Kidney glomerular epithelial cell (primary cell): ENCODE measurements around the gene PIK3C3.
"Not testable (repeated sequence)": the region's sequence is repeated elsewhere in the genome, so short reads cannot be mapped to it uniquely, and the experiment has no call there.

Experiments used
- DNase-seq: peaks from one replicate; lab custom pipeline; 2025; lab: John Stamatoyannopoulos, UW

Gene PIK3C3

DNA sequence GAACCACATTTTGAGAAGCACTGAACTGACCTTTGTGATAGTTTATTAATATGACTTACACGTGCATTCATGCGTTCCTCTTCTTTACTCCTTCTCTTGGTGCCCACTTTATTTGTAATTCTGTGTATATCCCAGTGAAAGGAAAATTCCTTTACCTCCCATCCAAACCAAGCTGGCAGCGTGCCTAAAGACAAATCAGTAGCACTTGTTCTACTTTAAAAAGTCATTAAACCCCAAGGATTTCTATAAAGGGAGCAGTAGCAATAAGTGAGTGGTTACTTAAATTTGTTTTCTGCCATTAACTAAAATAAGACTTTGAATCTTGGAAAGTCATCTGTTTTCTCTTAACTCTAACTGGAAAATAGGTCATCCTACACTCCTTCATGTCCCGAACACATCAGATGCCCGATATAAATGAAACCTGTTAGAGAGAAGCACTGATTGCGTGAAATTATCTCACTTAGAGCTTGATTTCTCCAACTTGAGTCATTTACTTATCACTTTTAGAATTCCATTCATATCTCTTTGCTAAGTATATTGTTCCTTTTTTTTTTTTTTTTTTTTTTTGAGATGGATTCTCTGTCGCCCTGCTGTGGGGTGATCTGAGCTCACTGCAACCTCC, 10.7 kb downstream of the PIK3C3 start:
- DNase-seq, result no peak

DNA sequence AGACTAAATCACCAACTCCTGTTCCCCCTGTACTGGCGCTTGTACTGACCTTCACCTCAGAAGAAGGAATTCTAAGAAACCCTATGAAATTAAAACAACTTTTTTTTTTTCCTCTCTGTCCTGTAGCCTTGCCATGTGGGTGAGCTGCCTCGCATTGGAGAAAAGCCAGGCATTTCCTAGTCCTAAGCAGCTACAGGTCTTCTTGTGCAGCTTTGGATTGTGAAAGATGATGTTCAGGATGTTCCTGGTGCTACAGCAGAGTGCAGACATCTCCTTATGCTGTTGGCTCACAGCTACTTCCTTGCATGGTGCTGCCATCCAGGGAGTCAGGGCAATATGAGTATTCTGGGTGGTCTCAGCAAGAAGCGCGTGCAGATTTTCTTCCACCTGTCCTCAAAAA, 11.9 kb downstream of the PIK3C3 start:
- no peak for DNase-seq

DNA sequence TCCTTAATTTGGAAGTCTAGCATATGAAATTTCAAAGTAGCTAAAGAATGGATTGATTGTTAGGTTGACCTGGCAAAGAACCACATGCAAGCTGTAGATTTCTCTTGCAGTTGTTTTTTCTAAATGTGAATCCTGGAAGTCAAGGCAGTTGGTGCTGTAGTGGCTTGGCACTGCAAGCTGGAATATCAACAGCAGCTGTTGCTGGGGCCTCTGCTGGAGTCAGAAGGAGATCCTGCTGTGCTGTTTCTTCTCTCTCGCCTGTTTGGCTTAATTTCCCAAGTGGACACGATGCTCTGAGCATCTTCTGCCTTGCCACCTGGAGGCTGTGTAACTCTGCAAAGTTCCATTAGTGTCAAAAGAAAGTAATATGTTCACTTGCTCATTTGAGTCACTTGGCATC, 12.6 kb downstream of the PIK3C3 start:
- DNase-seq, result no peak

DNA sequence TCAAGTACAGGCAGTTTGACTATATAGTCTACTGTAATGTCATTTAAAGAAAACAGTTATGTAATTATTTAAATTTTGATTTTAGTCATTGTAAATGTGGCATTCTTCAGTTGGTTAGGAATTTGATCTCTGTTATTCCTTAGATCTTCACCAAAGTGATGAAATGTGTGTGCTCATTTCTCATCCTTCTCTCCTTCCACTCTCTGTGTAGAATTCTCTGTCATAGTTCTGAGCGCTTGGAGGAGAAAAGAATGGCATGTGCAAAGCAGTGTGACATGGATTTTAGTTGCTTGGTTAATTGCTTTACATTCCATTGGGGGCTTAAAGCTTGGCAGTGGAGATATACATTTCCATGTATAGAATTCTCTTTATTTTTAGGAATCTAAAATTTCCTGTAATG, 14.8 kb downstream of the PIK3C3 start:
- DNase-seq, result no peak

DNA sequence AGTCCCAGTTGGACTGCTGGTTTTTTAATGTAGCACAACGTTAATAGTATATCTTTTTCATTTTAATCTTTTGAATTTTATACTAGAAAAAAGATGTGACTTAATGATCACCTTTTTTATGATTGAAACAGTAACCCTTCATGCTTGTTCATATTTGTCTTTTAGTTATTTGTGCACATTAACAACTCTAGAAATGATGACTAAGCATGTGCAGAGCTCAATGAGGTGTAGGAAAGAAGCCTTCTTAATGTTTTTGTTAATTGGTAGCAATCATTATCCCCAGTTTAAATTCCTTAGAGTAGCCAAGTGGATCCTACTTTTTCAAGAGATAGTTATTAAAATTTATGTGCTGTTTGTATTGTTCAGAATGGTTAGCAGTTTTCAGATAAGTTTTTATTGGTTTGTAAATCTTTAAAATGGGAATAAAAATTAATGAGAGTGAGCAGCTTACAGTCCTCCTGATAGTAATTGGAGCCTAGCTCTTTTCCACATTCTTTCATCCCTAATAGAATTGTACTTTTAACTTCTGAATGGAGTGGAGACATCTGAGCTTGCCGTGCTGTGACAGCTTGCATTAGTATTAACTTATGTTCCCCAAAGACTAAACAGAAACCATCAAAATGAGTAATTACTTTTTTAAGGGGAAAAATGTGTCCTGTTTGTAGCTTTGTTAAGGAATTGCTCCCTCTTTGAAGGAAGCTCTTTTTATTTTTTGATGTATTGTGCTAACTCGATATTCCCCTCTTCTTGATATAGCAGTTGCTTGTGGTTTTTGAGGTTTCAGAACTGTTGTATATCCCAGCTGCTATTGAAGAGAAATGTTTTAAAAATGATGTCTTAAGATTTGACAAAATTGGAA, 17.3 kb downstream of the PIK3C3 start:
- peak; percentile 30 for DNase-seq

DNA sequence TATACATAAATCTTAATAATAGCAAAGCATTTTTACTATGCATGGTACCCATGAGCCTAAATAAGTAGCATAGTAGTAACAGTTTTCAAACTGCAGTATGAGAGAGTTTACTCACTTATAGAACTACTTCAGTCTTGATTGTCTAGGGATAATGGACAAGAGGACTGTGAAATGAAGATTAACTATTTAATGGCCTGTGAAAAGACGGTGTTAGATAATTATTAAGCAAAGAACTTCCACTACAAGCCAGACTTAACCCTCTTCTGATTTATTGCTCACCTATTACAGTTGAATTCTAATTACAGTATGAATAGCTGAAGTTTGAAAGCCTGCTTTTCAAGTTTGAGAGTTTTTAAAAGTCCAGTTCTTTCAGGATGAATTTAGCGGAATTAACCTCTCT, 18.9 kb downstream of the PIK3C3 start:
- DNase-seq, result peak; percentile 47

DNA sequence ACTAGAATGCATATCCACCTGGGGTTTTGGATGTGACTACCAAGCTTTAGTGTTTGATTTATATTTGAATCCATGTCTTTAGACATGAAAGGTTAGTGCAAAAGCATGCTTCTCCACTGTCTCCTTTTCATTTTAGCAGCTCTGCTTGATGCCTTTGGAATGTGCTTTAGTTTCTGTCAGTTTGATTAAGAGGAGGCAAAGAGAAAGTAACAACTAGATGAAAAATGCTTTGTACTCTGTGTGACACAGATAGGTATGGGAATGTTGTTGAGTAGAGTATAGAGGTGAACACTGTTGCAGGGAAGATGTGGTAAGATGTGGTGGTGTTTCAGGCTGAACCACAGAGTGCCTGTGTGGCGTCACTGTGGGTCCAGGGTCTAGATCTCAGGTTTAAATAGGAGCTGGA, 19.8 kb downstream of the PIK3C3 start:
- DNase-seq, result no peak

DNA sequence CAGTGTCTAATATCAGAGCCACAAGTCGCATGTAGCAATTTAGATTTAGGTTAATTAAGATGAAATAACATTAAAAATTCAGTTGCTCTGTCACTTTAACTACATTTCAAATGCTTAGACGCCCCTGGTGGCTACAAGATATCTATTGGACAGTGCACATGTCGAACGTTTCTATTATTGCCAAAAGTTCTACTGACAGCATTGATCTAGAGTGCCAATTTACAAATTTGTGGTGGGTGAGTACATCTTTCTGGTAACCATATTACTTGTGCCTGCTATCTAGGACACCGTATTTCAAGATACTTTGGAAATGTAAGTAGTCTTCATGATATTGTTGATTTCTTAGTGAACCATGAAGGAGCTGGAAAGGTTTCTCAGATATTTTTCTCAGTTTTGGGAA, 20.2 kb downstream of the PIK3C3 start:
- no peak for DNase-seq

DNA sequence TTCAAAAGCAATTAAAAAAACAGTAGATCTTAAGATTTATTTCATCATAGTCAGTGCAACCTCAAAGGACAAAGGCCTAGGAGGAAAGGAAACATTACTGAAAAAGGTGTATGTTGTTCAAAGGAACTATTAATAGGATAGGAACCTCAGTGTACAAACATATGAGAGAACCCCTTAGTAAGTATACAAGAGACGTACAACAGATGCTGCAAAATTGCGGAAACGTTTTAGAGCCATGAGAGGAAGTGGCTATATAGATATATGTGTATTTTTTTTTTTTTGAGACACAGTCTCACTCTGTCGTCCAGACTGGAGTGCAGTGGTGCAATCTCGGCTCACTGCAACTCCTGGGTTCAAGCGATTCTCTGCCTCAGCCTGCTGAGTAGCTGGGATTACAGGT, 22.2 kb downstream of the PIK3C3 start:
- no peak for DNase-seq

DNA sequence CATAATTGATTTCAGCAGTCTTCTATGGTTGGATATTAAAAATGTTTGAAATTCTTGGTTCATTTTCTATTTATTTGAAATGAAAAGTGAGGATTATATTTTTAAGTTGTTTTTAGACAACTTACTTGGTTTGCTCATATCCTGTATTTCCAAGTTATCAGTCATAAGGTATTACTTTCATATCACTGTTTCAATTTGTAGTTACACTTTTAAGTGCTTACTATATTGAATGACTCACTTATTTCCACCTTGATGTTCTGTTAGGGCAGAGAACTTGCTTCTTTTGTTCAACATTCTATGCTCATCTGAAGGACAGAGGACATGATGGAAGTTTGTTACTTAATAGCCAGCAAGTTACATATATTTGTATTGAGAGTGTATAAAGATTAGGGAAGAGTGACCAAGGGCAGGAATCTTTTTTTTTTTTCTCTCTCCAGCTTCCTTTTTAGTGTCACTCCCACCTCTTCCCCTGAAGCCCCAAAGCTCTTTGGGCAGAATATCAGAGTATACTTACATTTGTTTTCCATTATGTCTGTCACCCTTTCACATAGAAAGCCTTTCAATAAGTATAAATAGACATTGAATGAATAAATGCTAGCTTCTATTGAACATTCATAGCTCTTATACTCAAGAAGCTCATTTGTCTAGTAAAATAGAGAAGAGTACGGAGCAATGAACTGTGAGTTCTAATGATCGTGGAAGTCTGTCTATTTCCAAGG, 28.1 kb downstream of the PIK3C3 start:
- DNase-seq, result no peak

DNA sequence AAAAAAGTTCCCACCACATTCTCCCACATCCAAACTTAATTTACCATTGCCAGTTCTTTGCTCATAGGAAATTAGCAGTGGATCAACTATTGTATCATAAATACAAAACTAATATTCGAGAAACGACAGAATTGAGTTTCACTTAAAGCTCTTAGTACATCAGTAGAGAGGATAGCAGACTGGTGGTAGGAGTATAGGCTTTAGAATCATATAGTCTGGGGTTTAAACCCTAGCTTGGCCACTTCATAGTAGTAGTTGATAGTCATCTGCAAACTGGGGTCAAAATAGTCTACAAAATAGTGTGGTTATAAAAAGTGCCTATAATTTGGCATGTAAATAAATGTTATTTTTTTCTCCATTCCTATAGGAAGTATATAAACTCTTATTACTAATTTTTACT, 30.9 kb downstream of the PIK3C3 start:
- DNase-seq, result no peak

DNA sequence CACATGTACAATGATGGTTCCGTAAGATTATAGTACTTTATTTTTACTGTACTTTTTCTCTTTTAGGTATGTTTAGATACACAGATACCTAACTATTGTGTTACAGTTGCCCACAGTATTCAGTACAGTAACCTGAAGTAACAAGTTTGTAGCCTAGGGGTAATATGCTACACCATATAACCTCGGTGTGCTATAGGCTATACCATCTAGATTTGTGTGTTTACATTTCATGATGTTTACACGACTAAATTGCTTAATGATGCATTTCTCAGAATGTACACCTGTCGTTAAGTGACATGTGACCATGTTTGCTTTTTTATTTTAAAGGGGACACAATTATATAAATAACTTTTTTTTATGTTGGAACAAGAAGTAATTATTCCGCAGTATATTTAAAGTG, 34.5 kb downstream of the PIK3C3 start:
- no peak for DNase-seq

DNA sequence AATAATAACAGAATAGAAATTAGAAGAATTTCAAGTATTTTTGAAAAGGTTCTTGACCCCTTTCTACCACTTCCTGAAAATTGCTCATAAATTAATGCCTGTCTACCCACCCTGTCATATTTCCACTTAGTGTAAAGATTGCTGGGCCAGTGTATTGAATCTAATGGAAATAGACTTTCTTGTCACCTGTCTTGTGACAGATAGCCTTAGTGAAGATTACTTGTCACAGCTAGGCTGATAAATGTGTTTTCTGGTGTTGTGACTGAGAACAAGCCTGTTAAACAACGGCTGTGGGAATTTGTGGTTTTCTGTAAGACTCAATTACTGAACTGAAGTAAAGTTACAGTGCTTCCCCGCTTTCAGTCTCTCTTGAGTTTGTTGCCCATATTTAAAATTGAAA, 37.0 kb downstream of the PIK3C3 start:
- DNase-seq, result no peak

DNA sequence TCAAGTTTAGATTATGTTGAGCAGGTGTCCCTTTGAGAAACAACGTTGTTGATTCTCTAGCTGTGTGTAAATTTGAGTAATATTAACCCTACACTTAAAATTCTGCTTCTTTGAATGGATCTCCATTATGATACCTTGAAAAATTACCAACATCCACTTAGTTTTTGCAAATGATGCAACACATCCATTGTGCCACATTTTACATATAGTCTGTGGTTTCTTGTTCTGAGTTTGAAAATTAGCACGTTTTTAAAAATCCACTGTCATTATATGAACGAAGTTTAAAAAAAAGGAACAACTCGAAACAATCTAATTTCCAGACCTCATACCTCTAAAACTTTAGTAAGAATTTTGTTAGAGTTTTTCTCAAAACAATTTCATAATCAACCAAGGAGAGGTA, 37.7 kb downstream of the PIK3C3 start:
- no peak for DNase-seq

DNA sequence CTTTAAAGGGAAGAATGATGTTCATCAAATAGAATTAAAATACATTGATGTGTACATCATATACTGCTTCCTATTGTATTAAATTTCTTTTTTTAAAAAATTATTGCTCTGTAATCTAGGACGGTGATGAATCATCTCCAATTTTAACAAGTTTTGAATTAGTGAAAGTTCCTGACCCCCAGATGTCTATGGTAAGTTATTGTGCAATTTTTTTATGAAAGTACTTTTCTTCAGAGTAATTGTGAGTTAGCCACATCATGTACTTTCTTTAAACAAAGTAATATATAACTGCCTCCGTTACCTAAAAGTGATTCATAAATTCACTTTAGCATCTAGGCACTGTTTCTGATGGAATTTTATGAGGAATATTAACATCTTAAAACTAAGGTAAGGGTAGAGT, 38.1 kb downstream of the PIK3C3 start:
- no peak for DNase-seq

DNA sequence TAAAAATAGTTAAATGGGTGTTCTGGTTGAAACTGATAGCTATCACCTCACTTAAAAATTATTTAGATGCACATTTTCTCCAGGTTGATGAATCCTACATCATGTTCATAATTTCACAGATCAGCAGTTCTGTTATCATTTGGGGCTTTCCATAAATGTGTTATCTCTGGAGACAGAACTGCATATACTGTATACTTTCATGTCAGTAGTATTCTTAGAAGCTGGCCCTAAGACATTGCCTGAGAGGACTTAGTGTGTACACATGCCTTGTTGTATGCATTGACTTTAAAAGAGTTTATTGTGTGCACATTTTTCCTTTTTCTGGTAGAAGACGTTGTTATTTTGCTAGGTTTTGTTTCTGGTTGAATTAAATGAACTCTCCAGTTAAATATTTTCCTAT, 41.0 kb downstream of the PIK3C3 start:
- no peak for DNase-seq

DNA sequence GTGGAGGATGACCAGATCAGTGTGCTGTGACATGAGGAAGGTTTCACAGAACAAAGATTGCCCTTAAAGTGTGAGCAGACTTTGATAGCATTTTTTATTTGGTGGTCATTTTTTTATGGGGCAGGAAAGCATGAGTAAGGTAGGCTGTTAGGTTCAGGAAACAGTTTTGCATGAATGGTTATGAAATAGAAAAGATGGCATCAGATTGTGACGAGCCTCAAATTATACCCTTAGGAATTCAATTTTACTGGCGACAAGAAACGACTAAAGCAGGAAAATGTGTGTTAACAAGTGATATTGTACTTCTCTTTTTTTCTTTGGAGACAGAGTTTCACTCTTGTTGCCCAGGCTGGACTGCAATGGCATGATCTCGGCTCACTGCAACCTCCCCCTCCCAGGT, 44.7 kb downstream of the PIK3C3 start:
- DNase-seq, result no peak

DNA sequence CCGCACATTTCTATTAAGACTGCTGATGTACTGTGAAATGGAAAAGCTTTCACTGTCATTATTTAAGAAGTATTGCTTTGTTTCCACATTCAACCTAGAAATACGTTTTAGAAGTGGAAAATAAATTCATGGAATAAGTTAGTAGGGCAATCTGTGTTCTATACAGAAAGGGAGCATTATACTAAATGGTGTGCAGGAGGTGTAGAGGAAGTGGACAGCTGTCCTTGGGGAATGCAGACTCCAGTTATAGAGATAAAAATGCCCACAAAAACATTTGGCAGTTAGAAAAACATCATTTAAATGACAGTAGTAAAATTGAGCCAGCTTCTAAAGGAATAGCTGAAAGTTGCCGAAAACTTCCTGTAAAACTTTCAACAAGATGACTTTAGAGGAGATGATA, 46.8 kb downstream of the PIK3C3 start:
- no peak for DNase-seq

DNA sequence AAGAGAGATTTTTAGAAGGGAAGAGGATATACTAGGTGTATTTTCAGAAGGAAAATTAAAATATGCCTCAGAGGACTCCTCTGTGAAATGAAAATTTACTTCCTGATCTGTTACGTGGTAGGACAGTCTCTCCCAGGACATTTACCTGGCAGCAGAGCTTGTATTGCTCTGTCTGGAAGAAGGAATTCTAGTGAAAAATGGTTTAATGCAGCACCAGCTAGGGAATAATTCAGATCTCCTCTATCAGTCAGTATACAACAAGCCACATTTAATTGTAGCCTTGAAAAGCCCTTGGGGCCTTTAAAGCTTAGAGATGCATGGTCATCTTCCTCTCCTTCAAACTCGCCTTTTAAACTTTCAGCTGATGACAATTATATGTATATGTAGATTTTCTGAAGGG, 49.6 kb downstream of the PIK3C3 start:
- no peak for DNase-seq

DNA sequence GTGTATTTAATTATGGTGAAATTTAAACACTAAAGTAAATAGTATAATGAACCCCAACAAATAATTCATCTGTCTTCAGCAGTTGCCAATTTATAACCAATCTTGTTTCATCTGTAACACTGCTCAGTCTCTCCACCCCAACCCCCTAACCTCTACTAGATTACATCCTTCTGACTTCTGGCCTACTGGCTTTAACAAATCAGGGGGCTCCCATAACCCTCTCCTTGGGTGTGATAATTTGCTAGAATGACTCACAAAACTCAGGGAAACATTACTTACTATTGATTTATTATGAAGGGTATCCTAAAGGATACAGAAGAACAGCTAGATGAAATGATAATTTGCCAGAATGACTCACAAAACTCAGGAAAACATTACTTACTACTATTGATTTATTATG, 50.7 kb downstream of the PIK3C3 start:
- no peak for DNase-seq

DNA sequence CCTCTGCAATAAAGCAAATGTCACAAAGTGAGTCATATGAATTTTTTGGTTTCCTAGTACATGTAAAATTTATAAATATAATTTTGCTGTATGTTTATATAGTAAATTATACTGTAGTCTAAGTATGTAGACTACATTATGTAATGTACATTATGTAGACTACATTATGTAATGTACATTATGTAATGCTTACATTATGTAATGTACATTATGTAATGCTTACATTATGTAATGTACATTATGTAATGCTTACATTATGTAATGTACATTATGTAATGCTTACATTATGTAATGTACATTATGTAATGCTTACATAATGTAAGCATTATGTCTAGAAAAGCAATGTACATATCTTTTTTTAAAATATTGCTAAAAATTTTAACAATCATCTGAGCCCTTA, 54.4 kb downstream of the PIK3C3 start:
- not testable (repeated sequence) for DNase-seq

DNA sequence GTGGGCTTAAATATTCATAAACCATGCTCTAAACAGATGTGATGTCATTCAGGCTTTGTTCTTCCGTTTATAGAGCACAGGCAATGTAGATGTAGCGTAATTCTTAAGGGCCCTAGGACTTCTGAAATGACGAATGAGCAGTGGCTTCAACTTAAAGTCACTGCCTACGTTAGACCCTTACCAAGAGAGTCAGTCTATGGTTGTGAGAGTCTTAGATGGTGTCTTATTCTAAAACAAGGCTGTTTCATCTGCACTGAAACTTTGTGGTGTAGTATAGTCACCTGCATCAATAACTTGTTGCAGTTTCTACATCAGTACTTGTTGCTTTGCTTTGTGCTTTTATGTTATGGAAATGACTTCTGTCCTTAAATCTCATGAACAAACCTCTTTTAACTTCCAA, 56.0 kb downstream of the PIK3C3 start:
- DNase-seq, result no peak

DNA sequence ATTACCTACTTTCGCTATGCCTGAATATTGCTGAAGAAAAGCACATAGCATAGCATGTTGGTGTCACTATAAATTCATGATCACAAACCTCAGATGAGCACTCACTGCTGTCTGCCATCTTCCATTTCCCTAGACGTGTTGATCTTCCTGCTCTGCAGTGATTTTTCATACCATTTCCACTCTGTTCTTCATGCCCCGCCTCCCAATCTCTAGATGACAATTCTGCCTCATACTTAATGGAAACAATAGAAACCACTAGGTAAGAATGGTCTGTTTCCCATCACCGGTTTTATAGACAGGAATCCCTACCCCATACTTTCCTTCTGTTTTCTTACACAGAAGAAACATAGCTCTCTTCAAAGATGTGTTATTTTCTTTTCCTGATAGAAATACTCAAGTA, 63.8 kb downstream of the PIK3C3 start:
- no peak for DNase-seq
